ENCODE results near the gene GPER1. TPM values are rescaled to one million over a fixed set of nuclear protein-coding genes. Genes with fewer than 3 reads are reported as not detected.

The GPER1 gene
- total RNA-seq, 2 experiments from 2014 or later: not detected

GRCh38 chr7:1117321-1117928 is 29.5 kb downstream of the GPER1 start:
- peaks cover 13% of the 10 kb centered on the region for H3K9me3 Mint-ChIP-seq (ENCODE audit: low read depth)
- H3K36me3 Mint-ChIP-seq (ENCODE audit: low read depth): peaks cover 22% of the 10 kb centered on the region
- H3K27ac Mint-ChIP-seq: no peak overlapping the region
- no peaks in the 10 kb centered on the region for H3K27me3 Mint-ChIP-seq
- no peak overlapping the region for H3K4me3 Mint-ChIP-seq
- POLR2A ChIA-PET: interaction anchor here (0.6 kb wide), 1 partner anchor 67 kb away, joined by 4 read pairs; no protein-coding TSS in a partner anchor
- no peak for ATAC-seq
- H3K4me1 Mint-ChIP-seq: peaks cover 20% of the 10 kb centered on the region
- intact Hi-C loops (cut with DNase I, micrococcal nuclease): no loop called here
- CTCF ChIA-PET: no interaction called here
- peak; percentile 35 for DNase-seq

- ChIA-PET CTCF (interaction anchor here (0.7 to 1.6 kb wide), 2 partner anchors 33 to 83 kb away, joined by 3 to 5 read pairs; no protein-coding TSS in a partner anchor), POLR2A (interaction anchor here (1.6 kb wide), 1 partner anchor 19 kb away, joined by 3 read pairs; a partner anchor contains a TSS)
- no peak overlapping the region for H3K27ac Mint-ChIP-seq
These were observed 31.3 kb downstream of the GPER1 start for GRCh38 chr7:1119201-1119600.

GRCh38 chr7:1120791-1121190 is 32.9 kb downstream of the GPER1 start:
- H3K4me3 Mint-ChIP-seq: no peak overlapping the region
- peaks cover 16% of the 10 kb centered on the region for H3K4me1 Mint-ChIP-seq
- intact Hi-C loops (cut with DNase I, micrococcal nuclease): no loop called here
- POLR2A ChIA-PET: no interaction called here
- H3K9me3 Mint-ChIP-seq (ENCODE audit: low read depth): peaks cover 10% of the 10 kb centered on the region
- no peaks in the 10 kb centered on the region for H3K27me3 Mint-ChIP-seq
- no peak for ATAC-seq
- no peak for DNase-seq
- peaks cover 21% of the 10 kb centered on the region for H3K36me3 Mint-ChIP-seq (ENCODE audit: low read depth)
- no peak overlapping the region for H3K27ac Mint-ChIP-seq
- CTCF ChIA-PET: no interaction called here

More at GRCh38 chr7:1119201-1119600, 31.3 kb downstream of the GPER1 start:
- no peaks in the 10 kb centered on the region for H3K27me3 Mint-ChIP-seq
- peaks cover 13% of the 10 kb centered on the region for H3K9me3 Mint-ChIP-seq (ENCODE audit: low read depth)
- H3K36me3 Mint-ChIP-seq (ENCODE audit: low read depth): peaks cover 18% of the 10 kb centered on the region
- intact Hi-C loops (cut with DNase I, micrococcal nuclease): no loop called here
- H3K4me3 Mint-ChIP-seq: no peak overlapping the region
- DNase-seq: no peak
- peaks cover 20% of the 10 kb centered on the region for H3K4me1 Mint-ChIP-seq
- ATAC-seq: no peak

GRCh38 chr7:1121476-1121875 is 33.6 kb downstream of the GPER1 start:
- POLR2A ChIA-PET: interaction anchor here (0.6 kb wide), 1 partner anchor 18 kb away, joined by 4 read pairs; no protein-coding TSS in a partner anchor
- DNase-seq (no peak), ATAC-seq (no peak)
- intact Hi-C loops (cut with DNase I, micrococcal nuclease): no loop called here
- Mint-ChIP-seq H3K4me3 (no peak overlapping the region), H3K9me3 (ENCODE audit: low read depth) (peaks cover 5% of the 10 kb centered on the region), H3K36me3 (ENCODE audit: low read depth) (peaks cover 17% of the 10 kb centered on the region), H3K27ac (no peak overlapping the region), H3K4me1 (peaks cover 14% of the 10 kb centered on the region), H3K27me3 (no peaks in the 10 kb centered on the region)
- CTCF ChIA-PET: no interaction called here

- intact Hi-C loops (cut with DNase I, micrococcal nuclease): no loop called here
- DNase-seq (no peak), ATAC-seq (no peak)
- POLR2A ChIA-PET: interaction anchor here (0.6 kb wide), 1 partner anchor 18 kb away, joined by 4 read pairs; no protein-coding TSS in a partner anchor
- Mint-ChIP-seq H3K4me1 (peaks cover 14% of the 10 kb centered on the region), H3K4me3 (no peak overlapping the region), H3K36me3 (ENCODE audit: low read depth) (peaks cover 17% of the 10 kb centered on the region), H3K27ac (no peak overlapping the region), H3K9me3 (ENCODE audit: low read depth) (peaks cover 5% of the 10 kb centered on the region), H3K27me3 (no peaks in the 10 kb centered on the region)
- CTCF ChIA-PET: no interaction called here
These were observed 34.2 kb downstream of the GPER1 start for GRCh38 chr7:1121886-1122831.

GRCh38 chr7:1122832-1123501 is 35.1 kb downstream of the GPER1 start:
- H3K4me3 Mint-ChIP-seq: no peak overlapping the region
- no peak for ATAC-seq
- no peaks in the 10 kb centered on the region for H3K9me3 Mint-ChIP-seq (ENCODE audit: low read depth)
- POLR2A ChIA-PET: no interaction called here
- H3K27me3 Mint-ChIP-seq: no peaks in the 10 kb centered on the region
- CTCF ChIA-PET: no interaction called here
- peaks cover 11% of the 10 kb centered on the region for H3K4me1 Mint-ChIP-seq
- peaks cover 11% of the 10 kb centered on the region for H3K36me3 Mint-ChIP-seq (ENCODE audit: low read depth)
- intact Hi-C loops (cut with DNase I, micrococcal nuclease): no loop called here
- H3K27ac Mint-ChIP-seq: no peak overlapping the region
- no peak for DNase-seq

GRCh38 chr7:1123715-1124114 is 35.8 kb downstream of the GPER1 start:
- POLR2A ChIA-PET: no interaction called here
- peaks cover 9% of the 10 kb centered on the region for H3K36me3 Mint-ChIP-seq (ENCODE audit: low read depth)
- H3K9me3 Mint-ChIP-seq (ENCODE audit: low read depth): no peaks in the 10 kb centered on the region
- intact Hi-C loops (cut with DNase I, micrococcal nuclease): no loop called here
- ATAC-seq (no peak), DNase-seq (peak; percentile 2)
- peaks cover 7% of the 10 kb centered on the region for H3K4me1 Mint-ChIP-seq
- no peak overlapping the region for H3K4me3 Mint-ChIP-seq
- H3K27me3 Mint-ChIP-seq: no peaks in the 10 kb centered on the region
- CTCF ChIA-PET: interaction anchor here (0.7 kb wide), 1 partner anchor 33 kb away, joined by 4 read pairs; no protein-coding TSS in a partner anchor
- no peak overlapping the region for H3K27ac Mint-ChIP-seq

- ChIA-PET CTCF (interaction anchor here (0.7 kb wide), 1 partner anchor 32 kb away, joined by 4 read pairs; no protein-coding TSS in a partner anchor), POLR2A (no interaction called here)
- no peak for ATAC-seq
- Mint-ChIP-seq H3K9me3 (ENCODE audit: low read depth) (no peaks in the 10 kb centered on the region), H3K4me1 (peaks cover 4% of the 10 kb centered on the region), H3K27ac (no peak overlapping the region), H3K4me3 (no peak overlapping the region), H3K36me3 (ENCODE audit: low read depth) (peaks cover 9% of the 10 kb centered on the region), H3K27me3 (no peaks in the 10 kb centered on the region)
- intact Hi-C loops (cut with DNase I, micrococcal nuclease): no loop called here
- peak; percentile 3 for DNase-seq
These were observed 36.3 kb downstream of the GPER1 start for GRCh38 chr7:1124164-1124563.

GRCh38 chr7:1124816-1125602 is 37.1 kb downstream of the GPER1 start:
- ChIA-PET POLR2A (interaction anchor here (0.8 kb wide), 1 partner anchor 31 kb away, joined by 3 read pairs; no protein-coding TSS in a partner anchor), CTCF (interaction anchor here (1.2 kb wide), 1 partner anchor 130 kb away, joined by 3 read pairs; no protein-coding TSS in a partner anchor)
- ATAC-seq (no peak), DNase-seq (peak; percentile 3)
- H3K9me3 Mint-ChIP-seq (ENCODE audit: low read depth): no peaks in the 10 kb centered on the region
- H3K4me1 Mint-ChIP-seq: no peaks in the 10 kb centered on the region
- intact Hi-C loops (cut with DNase I, micrococcal nuclease): no loop called here
- H3K27me3 Mint-ChIP-seq: no peaks in the 10 kb centered on the region
- H3K36me3 Mint-ChIP-seq (ENCODE audit: low read depth): peaks cover 9% of the 10 kb centered on the region
- no peak overlapping the region for H3K4me3 Mint-ChIP-seq
- no peak overlapping the region for H3K27ac Mint-ChIP-seq

- H3K36me3 Mint-ChIP-seq (ENCODE audit: low read depth): peaks cover 9% of the 10 kb centered on the region
- no peaks in the 10 kb centered on the region for H3K9me3 Mint-ChIP-seq (ENCODE audit: low read depth)
- H3K27ac Mint-ChIP-seq: no peak overlapping the region
- no peaks in the 10 kb centered on the region for H3K4me1 Mint-ChIP-seq
- CTCF ChIA-PET: interaction anchor here (1.2 kb wide), 1 partner anchor 130 kb away, joined by 3 read pairs; no protein-coding TSS in a partner anchor
- DNase-seq: no peak
- no peak overlapping the region for H3K4me3 Mint-ChIP-seq
- ATAC-seq: no peak
- H3K27me3 Mint-ChIP-seq: no peaks in the 10 kb centered on the region
- POLR2A ChIA-PET: interaction anchor here (0.8 kb wide), 1 partner anchor 31 kb away, joined by 3 read pairs; no protein-coding TSS in a partner anchor
- intact Hi-C loops (cut with DNase I, micrococcal nuclease): no loop called here
These were observed 37.7 kb downstream of the GPER1 start for GRCh38 chr7:1125603-1125969.

GRCh38 chr7:1127001-1127400 is 39.1 kb downstream of the GPER1 start:
- ATAC-seq (no peak), DNase-seq (no peak)
- intact Hi-C loops (cut with DNase I, micrococcal nuclease): no loop called here
- Mint-ChIP-seq H3K36me3 (ENCODE audit: low read depth) (peaks cover 14% of the 10 kb centered on the region), H3K9me3 (ENCODE audit: low read depth) (peaks cover 3% of the 10 kb centered on the region), H3K4me1 (no peaks in the 10 kb centered on the region), H3K4me3 (no peak overlapping the region), H3K27me3 (no peaks in the 10 kb centered on the region), H3K27ac (no peak overlapping the region)
- POLR2A ChIA-PET: no interaction called here
- CTCF ChIA-PET: no interaction called here
